ENCODE measurements around the gene PRDM16.

Gene PRDM16

DNA sequence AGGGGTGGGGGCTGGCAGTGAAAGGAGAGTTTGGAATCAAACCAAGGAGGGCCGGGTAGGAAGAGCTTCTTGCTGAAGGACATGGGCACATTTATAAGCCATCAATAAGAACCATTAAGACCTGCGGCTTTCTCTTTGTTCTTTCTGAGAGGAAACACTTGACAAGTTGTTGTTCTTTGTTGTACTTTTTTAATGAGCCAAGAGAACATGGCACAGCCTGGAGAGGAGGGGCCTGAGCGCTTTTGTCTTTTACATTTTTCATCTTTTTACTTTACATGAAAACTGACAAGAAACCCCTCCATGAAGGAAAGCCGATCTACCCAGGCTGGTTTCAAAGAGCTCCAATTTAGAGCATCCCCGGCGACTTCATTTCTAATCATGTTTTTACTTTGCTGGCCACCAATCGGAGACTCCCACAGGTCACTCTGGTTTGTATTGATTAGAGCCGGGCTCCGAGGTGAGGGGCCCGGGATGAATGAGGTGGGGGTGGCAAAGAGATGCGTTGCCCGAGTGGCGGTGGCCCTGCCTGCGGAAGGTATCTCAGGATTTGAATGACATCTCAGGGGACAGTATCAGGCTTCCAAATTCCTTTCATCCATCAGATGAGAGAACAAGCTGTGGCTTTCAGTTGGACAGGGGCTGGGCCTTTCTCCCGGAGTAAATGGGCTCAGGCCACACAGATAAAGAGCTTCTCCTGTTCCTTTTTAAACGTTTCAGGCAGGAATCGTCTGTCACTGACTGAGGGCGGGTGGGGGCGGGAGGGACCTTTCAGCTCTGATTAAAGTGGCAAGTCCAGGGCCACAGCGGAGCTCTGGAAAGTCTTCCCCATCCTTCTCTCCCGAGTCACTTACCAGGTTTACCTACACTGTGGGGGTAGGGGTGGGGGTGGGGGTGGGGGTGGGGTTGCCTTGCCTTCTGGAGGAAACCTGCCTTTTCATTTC, 246.7 kb downstream of the PRDM16 start:
- H3K4me3 ChIP-seq (ENCODE audit: low read depth, low read length), result no peak overlapping the region
- no peak for DNase-seq (ENCODE audit: low read depth)

GRCh38 chr1:3316340-3316943, 247.4 kb downstream of the PRDM16 start:
- no peak overlapping the region for H3K4me3 ChIP-seq (ENCODE audit: low read depth, low read length)
- DNase-seq (ENCODE audit: low read depth), result no peak

GRCh38 chr1:3317456-3317855, 248.5 kb downstream of the PRDM16 start:
- H3K4me3 ChIP-seq (ENCODE audit: low read depth, low read length), result no peak overlapping the region
- DNase-seq (ENCODE audit: low read depth), result no peak

GRCh38 chr1:3318329-3318728, 249.3 kb downstream of the PRDM16 start:
- H3K4me3 ChIP-seq (ENCODE audit: low read depth, low read length), result no peak overlapping the region
- DNase-seq (ENCODE audit: low read depth), result no peak

- no peak for DNase-seq (ENCODE audit: low read depth)
- H3K4me3 ChIP-seq (ENCODE audit: low read depth, low read length), result no peak overlapping the region
These were observed 250.9 kb downstream of the PRDM16 start for GRCh38 chr1:3319874-3320245.

DNA sequence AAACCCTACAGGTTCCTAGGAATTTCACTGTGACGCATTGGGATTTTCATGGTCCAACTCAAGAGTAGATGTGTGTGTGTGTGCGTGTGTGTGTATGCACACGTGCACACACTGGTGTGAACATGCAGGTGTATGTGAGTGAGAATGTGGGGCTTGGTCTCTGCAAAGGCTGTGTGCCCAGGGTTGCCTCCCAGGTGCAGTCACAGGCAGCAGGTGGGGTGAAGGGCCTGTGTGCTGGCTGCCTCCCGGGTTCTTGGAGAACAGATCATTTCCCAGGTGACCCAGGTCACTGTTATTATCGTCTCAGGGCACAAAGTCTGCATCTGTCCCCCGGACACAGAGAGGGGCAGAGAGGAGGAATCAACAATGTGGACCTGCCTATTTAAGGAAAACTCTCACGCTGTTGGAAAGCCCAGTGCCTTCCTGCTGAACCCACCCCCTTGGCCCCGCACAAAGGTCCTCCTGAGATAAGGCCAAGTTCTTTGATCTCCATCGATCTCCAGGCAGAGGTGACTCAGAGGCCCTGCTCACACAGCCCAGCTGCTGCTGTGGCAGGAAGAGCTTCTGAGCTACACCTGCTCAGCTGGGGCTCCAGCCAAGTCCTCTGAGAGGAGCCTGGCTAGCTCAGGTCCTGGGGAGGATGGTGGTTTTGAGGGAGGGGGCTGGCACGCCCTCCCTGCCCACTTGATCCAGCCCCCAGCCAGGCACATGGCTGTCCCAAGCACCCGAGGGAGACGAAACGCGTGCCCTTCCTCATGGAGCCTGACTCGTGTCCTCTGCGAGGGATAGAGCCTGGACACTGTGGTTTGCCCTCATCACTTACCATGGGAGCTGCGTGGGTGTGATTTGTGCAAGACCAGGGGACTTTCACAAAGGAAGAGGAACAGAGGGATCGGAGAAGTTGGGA, 251.5 kb downstream of the PRDM16 start:
- no peak overlapping the region for H3K4me3 ChIP-seq (ENCODE audit: low read depth, low read length)

GRCh38 chr1:3321559-3322449, 252.8 kb downstream of the PRDM16 start:
- H3K4me3 ChIP-seq (ENCODE audit: low read depth, low read length), result no peak overlapping the region
- DNase-seq (ENCODE audit: low read depth), result no peak

More for the DNA sequence above, 251.5 kb downstream of the PRDM16 start:
- DNase-seq (ENCODE audit: low read depth), result no peak

DNA sequence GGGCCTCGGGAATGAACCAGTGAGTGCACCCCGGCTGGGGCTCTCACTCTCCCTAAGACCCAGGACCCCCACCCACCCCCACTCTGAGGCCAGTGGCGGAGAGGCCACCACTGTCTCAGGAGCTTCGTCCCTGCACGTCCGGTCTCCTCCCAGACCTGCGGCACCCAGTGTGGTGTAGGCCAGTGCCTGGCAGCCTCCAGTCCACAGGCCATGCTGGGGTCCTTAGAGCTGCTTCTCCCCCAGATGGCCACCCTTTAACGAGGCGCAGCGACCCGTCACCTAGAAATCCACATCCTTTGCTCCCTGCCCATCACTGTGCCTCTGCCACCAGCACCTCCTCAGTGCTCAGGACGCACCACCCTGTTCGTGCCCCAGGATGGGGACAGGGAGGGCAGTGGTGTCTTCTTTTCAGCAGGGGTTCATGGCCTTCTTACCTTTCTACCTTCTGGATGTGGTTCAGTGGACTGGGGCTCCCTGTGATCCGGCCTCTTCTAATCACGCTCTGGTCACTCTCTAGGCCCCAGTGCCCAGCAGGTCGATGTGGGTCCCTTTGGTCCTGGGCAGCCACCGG, 253.5 kb downstream of the PRDM16 start:
- no peak overlapping the region for H3K4me3 ChIP-seq (ENCODE audit: low read depth, low read length)
- DNase-seq (ENCODE audit: low read depth), result no peak

- no peak overlapping the region for H3K4me3 ChIP-seq (ENCODE audit: low read depth, low read length)
- DNase-seq (ENCODE audit: low read depth), result no peak
These were observed 254.2 kb downstream of the PRDM16 start for GRCh38 chr1:3323021-3323795.

DNA sequence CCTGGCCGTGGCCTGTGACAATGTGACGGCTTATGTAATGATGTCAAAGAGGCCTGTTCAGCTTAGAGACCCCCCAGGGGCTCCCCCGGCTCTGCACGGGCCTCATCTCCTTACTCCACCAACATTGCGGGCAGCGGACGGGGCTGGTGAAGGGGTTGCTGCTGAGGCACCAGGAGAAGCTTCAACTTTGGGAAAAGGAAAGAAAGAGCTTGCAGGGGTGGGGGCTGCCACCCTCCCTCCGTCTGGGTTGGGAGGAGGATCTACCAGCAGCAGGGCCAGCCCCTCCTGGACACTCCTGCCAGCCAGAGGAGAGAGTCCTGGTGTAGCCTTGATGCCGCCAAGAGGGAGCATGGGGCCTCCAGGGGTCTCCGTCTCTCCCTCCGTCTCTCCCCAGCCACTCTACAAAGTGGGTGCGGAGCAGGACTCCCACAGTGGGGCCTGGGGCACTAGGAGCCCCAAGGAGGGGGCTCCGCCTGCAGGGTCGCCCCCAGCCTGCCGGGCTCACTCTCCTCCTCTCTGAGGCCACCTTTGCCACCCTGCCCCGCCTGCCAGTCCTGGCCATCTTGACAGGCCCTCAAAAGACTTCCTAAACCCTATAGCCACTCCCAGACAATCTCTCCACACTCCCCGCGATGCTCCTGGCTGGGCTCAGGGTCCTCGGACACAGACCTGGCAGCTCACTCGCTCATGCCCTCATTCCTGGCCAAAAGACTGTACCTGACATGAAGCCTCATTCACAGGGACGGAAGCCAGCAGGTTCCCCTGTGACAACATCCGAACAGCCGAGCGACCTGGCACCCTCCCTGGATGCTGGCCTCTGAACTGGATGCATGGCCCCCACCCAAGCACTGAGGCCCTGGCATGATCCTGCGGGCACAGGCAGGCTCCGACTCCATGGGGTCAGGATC, 255.0 kb downstream of the PRDM16 start:
- H3K4me3 ChIP-seq (ENCODE audit: low read depth, low read length), result no peak overlapping the region
- DNase-seq (ENCODE audit: low read depth), result no peak

DNA sequence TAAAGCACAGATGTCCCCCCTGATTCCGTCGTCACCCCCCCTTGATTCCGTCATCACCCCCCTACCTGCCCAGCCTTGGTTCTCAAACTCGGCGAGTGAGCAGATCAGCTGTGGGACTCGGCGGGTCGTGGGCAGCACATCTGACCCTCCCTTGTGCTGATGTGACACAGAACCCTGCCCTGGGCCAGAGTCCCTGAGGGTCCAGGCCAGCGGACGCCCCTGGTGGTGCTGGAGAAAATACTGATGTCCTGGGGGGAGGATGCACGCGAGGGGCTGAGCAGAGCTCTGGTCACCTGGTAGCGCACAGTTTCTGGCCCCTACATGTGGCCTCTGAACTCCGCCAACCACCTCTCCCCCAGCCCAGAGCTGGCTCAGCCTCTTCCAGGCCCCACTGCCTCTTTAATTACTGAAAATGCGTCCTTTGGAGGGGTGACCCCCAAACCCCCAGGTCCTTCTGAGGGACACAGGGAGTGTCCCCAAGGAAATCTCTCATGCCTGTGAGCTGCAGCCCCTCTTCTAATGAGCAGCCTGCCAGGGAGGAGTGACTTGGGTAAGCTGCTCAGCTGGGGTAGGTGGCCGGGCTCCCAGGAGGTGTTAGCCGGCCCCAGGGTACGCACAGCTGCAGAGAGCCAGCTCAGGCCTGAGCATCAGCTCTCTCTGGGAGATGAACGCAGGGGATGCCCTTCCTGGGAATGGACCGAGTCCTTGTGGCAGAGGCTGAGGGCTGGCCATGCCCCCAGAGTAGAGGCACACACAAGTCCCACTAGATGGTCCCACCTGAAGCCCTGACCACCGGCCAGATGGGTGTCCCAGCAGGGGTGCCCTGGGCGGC, 255.9 kb downstream of the PRDM16 start:
- H3K4me3 ChIP-seq (ENCODE audit: low read depth, low read length), result no peak overlapping the region
- DNase-seq (ENCODE audit: low read depth), result no peak

DNA sequence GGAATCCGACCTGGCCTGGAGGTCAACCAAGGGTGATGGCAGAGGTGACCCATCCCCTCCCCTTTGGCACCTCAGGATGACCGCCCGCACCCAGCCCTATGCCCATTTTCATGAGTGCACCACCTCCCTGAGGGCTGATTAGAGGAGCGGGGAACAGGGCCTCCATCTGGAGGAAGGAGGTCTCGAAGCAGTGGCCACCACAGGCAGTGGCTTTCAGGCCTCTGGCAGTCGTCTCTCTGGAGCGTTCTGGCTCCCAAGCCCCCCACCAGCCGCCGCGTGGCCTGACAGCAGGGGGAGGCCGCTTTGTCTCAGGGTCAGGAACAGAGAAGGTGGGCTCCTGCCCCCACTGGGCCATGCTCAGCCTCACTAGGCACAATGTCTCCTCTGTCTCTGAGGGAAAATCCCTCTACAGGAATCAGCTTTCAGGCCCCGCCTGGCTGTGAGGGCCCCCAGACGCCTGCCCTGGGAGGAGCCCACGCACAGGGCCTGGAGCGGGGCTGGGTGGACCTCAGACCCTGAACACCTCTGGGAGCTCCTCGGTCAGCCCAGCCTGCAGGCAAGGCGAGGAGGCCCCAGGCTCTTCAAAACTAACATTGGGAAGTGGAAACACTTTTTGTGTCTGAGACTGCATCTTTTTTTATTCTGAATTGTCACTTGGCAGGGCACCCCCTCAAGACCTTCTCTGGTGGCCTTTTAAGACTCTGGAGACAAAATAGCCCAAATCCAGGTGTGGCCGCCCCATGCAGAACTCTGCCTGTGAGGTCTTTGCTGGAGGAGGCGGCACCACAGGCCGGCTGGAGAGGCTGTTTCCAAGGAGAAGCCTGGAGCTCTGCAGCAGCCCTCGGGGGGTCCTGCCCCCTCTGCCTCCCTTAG, 257.7 kb downstream of the PRDM16 start:
- no peak for DNase-seq (ENCODE audit: low read depth)
- H3K4me3 ChIP-seq (ENCODE audit: low read depth, low read length), result no peak overlapping the region

DNA sequence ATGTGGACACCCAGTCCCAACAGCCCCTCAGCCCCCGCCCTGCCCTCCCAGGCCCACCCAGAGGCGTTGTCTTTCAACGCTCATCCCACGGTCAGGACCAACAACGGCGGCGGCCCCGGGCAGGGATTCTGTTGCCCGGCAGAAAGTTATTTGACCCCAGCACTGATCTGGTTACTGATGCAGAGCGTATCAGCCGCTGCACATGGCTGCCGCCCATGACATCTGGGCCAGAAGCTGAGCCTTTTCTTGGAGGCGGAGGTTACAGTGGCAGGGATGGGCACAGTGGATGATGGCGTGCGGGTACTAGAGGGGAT, 258.3 kb downstream of the PRDM16 start:
- no peak for DNase-seq (ENCODE audit: low read depth)
- no peak overlapping the region for H3K4me3 ChIP-seq (ENCODE audit: low read depth, low read length)

DNA sequence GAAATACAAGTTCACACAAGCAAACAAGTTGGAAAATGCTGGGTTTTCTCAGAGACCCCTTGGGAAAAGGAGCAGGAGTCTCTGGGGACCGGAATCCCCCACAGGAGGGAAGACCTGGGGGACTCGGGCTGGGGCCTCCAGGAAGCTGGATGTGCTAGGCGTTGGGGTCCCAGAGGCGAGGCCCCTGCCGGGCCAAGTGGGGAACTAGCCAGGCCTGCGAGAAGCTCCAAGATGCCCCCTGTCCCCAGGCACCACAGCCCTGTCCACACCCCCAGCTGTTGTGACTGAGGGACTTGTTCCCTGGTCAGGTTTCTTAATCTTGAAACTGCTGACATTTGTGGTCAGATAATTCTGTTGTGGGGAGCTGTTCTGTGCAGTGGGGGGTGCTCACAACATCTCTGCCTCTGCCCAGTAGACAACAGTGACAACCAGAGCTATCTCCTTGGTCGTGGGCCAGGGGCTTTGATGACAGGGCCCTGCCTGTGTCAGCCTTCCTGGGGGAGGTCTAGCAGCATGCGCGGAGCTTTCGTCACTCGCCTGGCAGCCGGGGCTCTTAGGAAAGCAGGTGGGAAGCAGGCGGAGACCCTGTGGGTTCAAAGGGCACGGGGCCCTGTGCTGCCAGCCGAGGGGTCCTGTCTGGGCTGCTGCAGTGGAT, 259.1 kb downstream of the PRDM16 start:
- no peak for DNase-seq (ENCODE audit: low read depth)
- no peak overlapping the region for H3K4me3 ChIP-seq (ENCODE audit: low read depth, low read length)
